GM23338 (cell line): ENCODE data around the gene TBC1D7. TPM values are rescaled to one million over a fixed set of nuclear protein-coding genes. Genes with fewer than 3 reads are reported as not detected.

Experiments used
- ATAC-seq: fragments of 200-7000 bp; cut with Tn5 transposase; 3 replicates; pipeline ENCODE4 v1.9.1; 2020
- DNase-seq: peaks from one replicate; pipeline ENCODE4 v3.0.0-alpha.2; 2015; ENCODE audit warnings: low spot score
- H2AFZ ChIP-seq: fragments of 200-600 bp; sonication (generic); 2 replicates; pipeline ENCODE4 v1.8.0; 2016; ENCODE audit warnings: antibody characterized with exemption, mild to moderate bottlenecking, moderate library complexity
- H3F3A ChIP-seq: fragments of 200-600 bp; sonication (generic); replicated peaks from 2 replicates; pipeline ENCODE4 v1.8.0; 2017; ENCODE audit warnings: antibody characterized with exemption, mixed run types, low read depth
- H3K27ac ChIP-seq: fragments of 200-600 bp; sonication (generic); 2 replicates; pipeline ENCODE4 v1.6.1; 2016; ENCODE audit warnings: low read depth
- H3K27me3 ChIP-seq: fragments of 200-600 bp; sonication (generic); 2 replicates; pipeline ENCODE4 v1.8.0; 2016; ENCODE audit warnings: mild to moderate bottlenecking, mixed run types, moderate library complexity; ENCODE audit not compliant: insufficient read depth
- H3K36me3 ChIP-seq: fragments of 200-600 bp; sonication (generic); 2 replicates; pipeline ENCODE4 v1.8.0; 2016; ENCODE audit warnings: mild to moderate bottlenecking; ENCODE audit not compliant: insufficient read depth
- H3K4me1 ChIP-seq: fragments of 200-600 bp; sonication (generic); 2 replicates; pipeline ENCODE4 v1.8.0; 2016; ENCODE audit warnings: mild to moderate bottlenecking, moderate library complexity; ENCODE audit not compliant: insufficient read depth
- H3K4me2 ChIP-seq: fragments of 200-600 bp; sonication (generic); 2 replicates; pipeline ENCODE4 v1.7.1; 2017; ENCODE audit warnings: mixed run types
- H3K4me3 ChIP-seq: fragments of 200-600 bp; sonication (generic); 2 replicates; pipeline ENCODE4 v1.6.1; 2016; ENCODE audit warnings: mixed run types
- H3K79me2 ChIP-seq: fragments of 200-600 bp; sonication (generic); replicated peaks from 2 replicates; pipeline ENCODE4 v1.8.0; 2017; ENCODE audit warnings: mild to moderate bottlenecking; ENCODE audit not compliant: insufficient read depth
- H3K9me2 ChIP-seq: fragments of 200-600 bp; sonication (generic); 2 replicates; pipeline ENCODE4 v1.8.0; 2017; ENCODE audit not compliant: insufficient read depth
- H4K20me1 ChIP-seq: fragments of 200-600 bp; sonication (generic); replicated peaks from 2 replicates; pipeline ENCODE4 v1.8.0; 2017; ENCODE audit warnings: mild to moderate bottlenecking; ENCODE audit not compliant: insufficient read depth
- H3K27ac Mint-ChIP-seq: 2 replicates; pipeline ENCODE4 v1.8.0; 2020; ENCODE audit warnings: inconsistent platforms, mild to moderate bottlenecking, moderate library complexity, mixed read lengths
- H3K27me3 Mint-ChIP-seq: 3 replicates; pipeline ENCODE4 v1.8.0; 2022; ENCODE audit warnings: low read depth, mild to moderate bottlenecking, moderate library complexity, mixed read lengths, inconsistent platforms; ENCODE audit not compliant: insufficient read depth, poor library complexity
- H3K36me3 Mint-ChIP-seq: 3 replicates; pipeline ENCODE4 v1.8.0; 2021; ENCODE audit warnings: low read depth, mild to moderate bottlenecking, inconsistent platforms, moderate library complexity, mixed read lengths
- H3K4me1 Mint-ChIP-seq: 3 replicates; pipeline ENCODE4 v1.8.0; 2020; ENCODE audit warnings: mild to moderate bottlenecking, inconsistent platforms, mixed read lengths
- H3K4me3 Mint-ChIP-seq: 3 replicates; pipeline ENCODE4 v1.8.0; 2021; ENCODE audit warnings: moderate library complexity, mild to moderate bottlenecking, inconsistent platforms, mixed read lengths
- H3K9me3 Mint-ChIP-seq: 3 replicates; pipeline ENCODE4 v1.8.0; 2020; ENCODE audit warnings: moderate library complexity, mild to moderate bottlenecking, inconsistent platforms, mixed read lengths
- ETS1 ChIP-seq: IDR thresholded peaks from 2 replicates; pipeline ENCODE4 v1.6.1; 2016; ENCODE audit warnings: antibody characterized with exemption
- EZH2 ChIP-seq: fragments of 200-600 bp; sonication (generic); IDR thresholded peaks from one replicate; pipeline ENCODE4 v1.8.0; 2017; ENCODE audit warnings: antibody characterized with exemption, mild to moderate bottlenecking, low read depth; ENCODE audit not compliant: unreplicated experiment
- JUNB ChIP-seq: IDR thresholded peaks from one replicate; pipeline ENCODE4 v1.6.1; 2016; ENCODE audit warnings: antibody characterized with exemption; ENCODE audit not compliant: unreplicated experiment
- ZNF331 ChIP-seq: fragments of 250-450 bp; sonication (Bioruptor Pico); IDR thresholded peaks from 2 replicates; pipeline ENCODE4 v1.5.0; 2020; ENCODE audit warnings: low read depth, mild to moderate bottlenecking, moderate library complexity
- polyA plus RNA-seq: library from polyadenylated mRNA; unstranded; fragments of >200 nt; fragmentation: Nextera tagmentation; extraction: Ambion mirVana; gene quantifications from 2 replicates; pipeline ENCODE4 v1.2.1, GENCODE V29; 2016
- total RNA-seq: library from RNA; depleted of rRNA; stranded (reverse); fragments of >200 nt; shearing (Covaris generic); gene quantifications from 2 replicates; pipeline ENCODE4 v1.2.3, GENCODE V29; 2014
- TF ChIP-seq, protein P1 (sequence below), 2 experiments: fragments of 200-600 bp in 1 of 2; sonication (generic) in 1 of 2; conservative IDR thresholded peaks; 2 replicates each; pipeline versions ENCODE4 v1.5.1 to v1.6.1; 2016 to 2017; ENCODE audit warnings: antibody characterized with exemption in 2 of 2, low read depth in 2 of 2, mild to moderate bottlenecking in 2 of 2, moderate library complexity in 1 of 2
- TF ChIP-seq, protein P2 (sequence below): fragments of 250-450 bp; sonication (Bioruptor Pico); IDR thresholded peaks from 2 replicates; pipeline ENCODE4 v1.5.0; 2020; ENCODE audit warnings: mild to moderate bottlenecking, moderate library complexity

The TBC1D7 gene
- total and polyA plus RNA-seq, 2 experiments from 2014 or later = 62.0 to 70.4 TPM

- no peaks in the 10 kb centered on the region for H3F3A ChIP-seq
- Mint-ChIP-seq H3K4me3 (no peak overlapping the region), H3K36me3 (peaks cover 2% of the 10 kb centered on the region; the same call in 2 of the 3 replicates), H3K9me3 (no peaks in the 10 kb centered on the region), H3K27me3 (peaks cover 3% of the 10 kb centered on the region), H3K27ac (no peak overlapping the region), H3K4me1 (peaks cover 23% of the 10 kb centered on the region)
- no peak for DNase-seq
- peaks cover 10% of the 10 kb centered on the region for H3K4me1 ChIP-seq
- no peak overlapping the region for H3K27ac ChIP-seq
- no peaks in the 10 kb centered on the region for H3K27me3 ChIP-seq
- no peak overlapping the region for H3K4me2 ChIP-seq
- H3K36me3 ChIP-seq = no peaks in the 10 kb centered on the region; the same call in 1 of the 2 replicates
- H3K4me3 ChIP-seq = no peak overlapping the region
- H4K20me1 ChIP-seq = no peaks in the 10 kb centered on the region
- no peak for ATAC-seq
- no peaks in the 10 kb centered on the region for H3K9me2 ChIP-seq
- no peaks in the 10 kb centered on the region for H3K79me2 ChIP-seq
- TF ChIP-seq JUNB (no peak), EZH2 (no peak), ETS1 (no peak), ZNF331 (CRISPR knock-in tag) (no peak)
- TF ChIP-seq, protein P1, sequence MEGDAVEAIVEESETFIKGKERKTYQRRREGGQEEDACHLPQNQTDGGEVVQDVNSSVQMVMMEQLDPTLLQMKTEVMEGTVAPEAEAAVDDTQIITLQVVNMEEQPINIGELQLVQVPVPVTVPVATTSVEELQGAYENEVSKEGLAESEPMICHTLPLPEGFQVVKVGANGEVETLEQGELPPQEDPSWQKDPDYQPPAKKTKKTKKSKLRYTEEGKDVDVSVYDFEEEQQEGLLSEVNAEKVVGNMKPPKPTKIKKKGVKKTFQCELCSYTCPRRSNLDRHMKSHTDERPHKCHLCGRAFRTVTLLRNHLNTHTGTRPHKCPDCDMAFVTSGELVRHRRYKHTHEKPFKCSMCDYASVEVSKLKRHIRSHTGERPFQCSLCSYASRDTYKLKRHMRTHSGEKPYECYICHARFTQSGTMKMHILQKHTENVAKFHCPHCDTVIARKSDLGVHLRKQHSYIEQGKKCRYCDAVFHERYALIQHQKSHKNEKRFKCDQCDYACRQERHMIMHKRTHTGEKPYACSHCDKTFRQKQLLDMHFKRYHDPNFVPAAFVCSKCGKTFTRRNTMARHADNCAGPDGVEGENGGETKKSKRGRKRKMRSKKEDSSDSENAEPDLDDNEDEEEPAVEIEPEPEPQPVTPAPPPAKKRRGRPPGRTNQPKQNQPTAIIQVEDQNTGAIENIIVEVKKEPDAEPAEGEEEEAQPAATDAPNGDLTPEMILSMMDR (conservative IDR thresholded peaks at IDR 0.05; ENCODE audit: low read depth in 2 of 2) = no peak
- TF ChIP-seq, protein P2, sequence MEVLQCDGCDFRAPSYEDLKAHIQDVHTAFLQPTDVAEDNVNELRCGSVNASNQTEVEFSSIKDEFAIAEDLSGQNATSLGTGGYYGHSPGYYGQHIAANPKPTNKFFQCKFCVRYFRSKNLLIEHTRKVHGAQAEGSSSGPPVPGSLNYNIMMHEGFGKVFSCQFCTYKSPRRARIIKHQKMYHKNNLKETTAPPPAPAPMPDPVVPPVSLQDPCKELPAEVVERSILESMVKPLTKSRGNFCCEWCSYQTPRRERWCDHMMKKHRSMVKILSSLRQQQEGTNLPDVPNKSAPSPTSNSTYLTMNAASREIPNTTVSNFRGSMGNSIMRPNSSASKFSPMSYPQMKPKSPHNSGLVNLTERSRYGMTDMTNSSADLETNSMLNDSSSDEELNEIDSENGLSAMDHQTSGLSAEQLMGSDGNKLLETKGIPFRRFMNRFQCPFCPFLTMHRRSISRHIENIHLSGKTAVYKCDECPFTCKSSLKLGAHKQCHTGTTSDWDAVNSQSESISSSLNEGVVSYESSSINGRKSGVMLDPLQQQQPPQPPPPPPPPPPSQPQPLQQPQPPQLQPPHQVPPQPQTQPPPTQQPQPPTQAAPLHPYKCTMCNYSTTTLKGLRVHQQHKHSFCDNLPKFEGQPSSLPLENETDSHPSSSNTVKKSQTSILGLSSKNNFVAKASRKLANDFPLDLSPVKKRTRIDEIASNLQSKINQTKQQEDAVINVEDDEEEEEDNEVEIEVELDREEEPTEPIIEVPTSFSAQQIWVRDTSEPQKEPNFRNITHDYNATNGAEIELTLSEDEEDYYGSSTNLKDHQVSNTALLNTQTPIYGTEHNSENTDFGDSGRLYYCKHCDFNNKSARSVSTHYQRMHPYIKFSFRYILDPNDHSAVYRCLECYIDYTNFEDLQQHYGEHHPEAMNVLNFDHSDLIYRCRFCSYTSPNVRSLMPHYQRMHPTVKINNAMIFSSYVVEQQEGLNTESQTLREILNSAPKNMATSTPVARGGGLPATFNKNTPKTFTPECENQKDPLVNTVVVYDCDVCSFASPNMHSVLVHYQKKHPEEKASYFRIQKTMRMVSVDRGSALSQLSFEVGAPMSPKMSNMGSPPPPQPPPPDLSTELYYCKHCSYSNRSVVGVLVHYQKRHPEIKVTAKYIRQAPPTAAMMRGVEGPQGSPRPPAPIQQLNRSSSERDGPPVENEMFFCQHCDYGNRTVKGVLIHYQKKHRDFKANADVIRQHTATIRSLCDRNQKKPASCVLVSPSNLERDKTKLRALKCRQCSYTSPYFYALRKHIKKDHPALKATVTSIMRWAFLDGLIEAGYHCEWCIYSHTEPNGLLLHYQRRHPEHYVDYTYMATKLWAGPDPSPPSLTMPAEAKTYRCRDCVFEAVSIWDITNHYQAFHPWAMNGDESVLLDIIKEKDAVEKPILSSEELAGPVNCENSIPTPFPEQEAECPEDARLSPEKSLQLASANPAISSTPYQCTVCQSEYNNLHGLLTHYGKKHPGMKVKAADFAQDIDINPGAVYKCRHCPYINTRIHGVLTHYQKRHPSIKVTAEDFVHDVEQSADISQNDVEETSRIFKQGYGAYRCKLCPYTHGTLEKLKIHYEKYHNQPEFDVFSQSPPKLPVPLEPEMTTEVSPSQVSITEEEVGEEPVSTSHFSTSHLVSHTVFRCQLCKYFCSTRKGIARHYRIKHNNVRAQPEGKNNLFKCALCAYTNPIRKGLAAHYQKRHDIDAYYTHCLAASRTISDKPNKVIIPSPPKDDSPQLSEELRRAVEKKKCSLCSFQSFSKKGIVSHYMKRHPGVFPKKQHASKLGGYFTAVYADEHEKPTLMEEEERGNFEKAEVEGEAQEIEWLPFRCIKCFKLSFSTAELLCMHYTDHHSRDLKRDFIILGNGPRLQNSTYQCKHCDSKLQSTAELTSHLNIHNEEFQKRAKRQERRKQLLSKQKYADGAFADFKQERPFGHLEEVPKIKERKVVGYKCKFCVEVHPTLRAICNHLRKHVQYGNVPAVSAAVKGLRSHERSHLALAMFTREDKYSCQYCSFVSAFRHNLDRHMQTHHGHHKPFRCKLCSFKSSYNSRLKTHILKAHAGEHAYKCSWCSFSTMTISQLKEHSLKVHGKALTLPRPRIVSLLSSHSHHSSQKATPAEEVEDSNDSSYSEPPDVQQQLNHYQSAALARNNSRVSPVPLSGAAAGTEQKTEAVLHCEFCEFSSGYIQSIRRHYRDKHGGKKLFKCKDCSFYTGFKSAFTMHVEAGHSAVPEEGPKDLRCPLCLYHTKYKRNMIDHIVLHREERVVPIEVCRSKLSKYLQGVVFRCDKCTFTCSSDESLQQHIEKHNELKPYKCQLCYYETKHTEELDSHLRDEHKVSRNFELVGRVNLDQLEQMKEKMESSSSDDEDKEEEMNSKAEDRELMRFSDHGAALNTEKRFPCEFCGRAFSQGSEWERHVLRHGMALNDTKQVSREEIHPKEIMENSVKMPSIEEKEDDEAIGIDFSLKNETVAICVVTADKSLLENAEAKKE (CRISPR knock-in tag) = no peak
- H2AFZ ChIP-seq = no peak overlapping the region
Observed at GRCh38 chr6:13368079-13368730, 39.9 kb upstream of the TBC1D7 start.
